Measurements from ENCODE around the gene SIRT3. TPM values are rescaled to one million over a fixed set of nuclear protein-coding genes. Genes with fewer than 3 reads are reported as not detected.
"Not testable (repeated sequence)": the region's sequence is repeated elsewhere in the genome, so short reads cannot be mapped to it uniquely, and the experiment has no call there.

SIRT3 gene
- total and polyA plus RNA-seq, 11 donors: 21.2 to 46.5 (median 27.3) TPM

GRCh38 chr11:270451-271318 is 34.5 kb upstream of the SIRT3 start:
- intact Hi-C loops (cut with DNase I): loop anchor here in 1 of 10 donors (10.0 kb wide), 1 partner anchor 104 kb away; no protein-coding TSS in a partner anchor
- H3K36me3 ChIP-seq: no peaks in the 10 kb centered on the region
- H3K27me3 ChIP-seq: peaks cover 0 to 21% (median 0%) of the 10 kb centered on the region in 9 donors
- peaks cover 0 to 30% (median 0%) of the 10 kb centered on the region in 12 donors for H3K4me1 ChIP-seq
- TF ChIP-seq CTCF (IDR thresholded peaks at IDR 0.05) (no peak), POLR2A (IDR thresholded peaks at IDR 0.05) (no peak)
- H3K4me3 ChIP-seq: no peak overlapping the region
- DNase-seq: peak in 2 of 5 donors; percentile 24 to 48
- WGBS, 4 donors: 79 to 82% (median 81%) methylated on average over 17 to 18 of the region's 18 CpGs
- peaks cover 0 to 7% (median 2%) of the 10 kb centered on the region in 12 donors for H3K9me3 ChIP-seq
- ATAC-seq: no peak
- peak overlapping the region in 2 of 12 donors; percentile 38 to 90 for H3K27ac ChIP-seq

- intact Hi-C loops (cut with DNase I): no loop called here
- TF ChIP-seq POLR2A (IDR thresholded peaks at IDR 0.05) (no peak), CTCF (IDR thresholded peaks at IDR 0.05) (no peak)
- 47 to 66% (median 60%) methylated on average over 21 of the region's 21 CpGs for WGBS, 4 donors
- Histone ChIP-seq H3K36me3 (no peaks in the 10 kb centered on the region), H3K9me3 (peaks cover 0 to 11% (median 2%) of the 10 kb centered on the region in 12 donors), H3K27ac (peak overlapping the region in 9 of 12 donors; percentile 1 to 90 (median 49)), H3K27me3 (peaks cover 0 to 21% (median 0%) of the 10 kb centered on the region in 9 donors), H3K4me3 (peak overlapping the region in 5 of 12 donors; percentile 11 to 55 (median 46)), H3K4me1 (peaks cover 0 to 30% (median 0%) of the 10 kb centered on the region in 12 donors)
- ATAC-seq (peak; percentile 22 to 54 (median 42)), DNase-seq (no peak)
Observed at GRCh38 chr11:269146-269890, 33.2 kb upstream of the SIRT3 start.

GRCh38 chr11:268716-269145 is 32.6 kb upstream of the SIRT3 start:
- H3K9me3 ChIP-seq: peaks cover 0 to 11% (median 2%) of the 10 kb centered on the region in 12 donors
- intact Hi-C loops (cut with DNase I); H3K36me3 ChIP-seq: not testable (repeated sequence)
- ATAC-seq: peak; percentile 42 to 87 (median 74)
- H3K27me3 ChIP-seq: peaks cover 0 to 21% (median 0%) of the 10 kb centered on the region in 9 donors
- DNase-seq: peak; percentile 52 to 70 (median 61)
- peak overlapping the region; percentile 1 to 90 (median 48) for H3K27ac ChIP-seq
- H3K4me1 ChIP-seq: peaks cover 0 to 30% (median 0%) of the 10 kb centered on the region in 12 donors
- WGBS, 4 donors: 50 to 63% (median 60%) methylated on average over 16 of the region's 16 CpGs
- peak overlapping the region in 5 of 12 donors; percentile 11 to 55 (median 46) for H3K4me3 ChIP-seq
- peak in 3 of 12 donors; percentile 10 to 17 (median 14) for TF ChIP-seq CTCF (IDR thresholded peaks at IDR 0.05)

Data from heart left ventricle (tissue), 16 donors.